DMS79 (cell line): ENCODE data around the gene FAM81A.
"Not testable (repeated sequence)": the region's sequence is repeated elsewhere in the genome, so short reads cannot be mapped to it uniquely, and the experiment has no call there.

Experiments used
- DNase-seq: peaks from one replicate; lab custom pipeline; 2025; lab: John Stamatoyannopoulos, UW

The FAM81A gene

DNA sequence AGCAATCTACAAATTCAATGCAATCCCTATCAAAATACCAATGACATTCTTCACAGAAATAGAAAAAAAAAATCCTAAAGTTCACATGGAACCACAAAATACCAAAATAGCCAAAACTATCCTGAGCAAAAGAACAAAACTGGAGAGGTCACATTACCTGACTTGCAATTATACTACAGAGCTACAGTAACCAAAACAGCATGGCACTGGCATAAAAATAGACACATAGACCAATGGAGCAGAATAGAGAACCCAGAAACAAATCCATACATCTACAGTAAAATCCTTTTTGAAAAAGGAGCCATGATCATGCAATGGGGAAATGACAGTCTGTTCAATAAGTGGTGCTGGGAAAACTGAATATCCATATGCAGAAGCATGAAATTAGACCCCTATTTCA, 51.5 kb downstream of the FAM81A start:
- DNase-seq, result not testable (repeated sequence)

GRCh38 chr15:59491062-59491461, 53.1 kb downstream of the FAM81A start:
- DNase-seq, result no peak

GRCh38 chr15:59492389-59493377, 54.7 kb downstream of the FAM81A start:
- DNase-seq, result no peak

DNA sequence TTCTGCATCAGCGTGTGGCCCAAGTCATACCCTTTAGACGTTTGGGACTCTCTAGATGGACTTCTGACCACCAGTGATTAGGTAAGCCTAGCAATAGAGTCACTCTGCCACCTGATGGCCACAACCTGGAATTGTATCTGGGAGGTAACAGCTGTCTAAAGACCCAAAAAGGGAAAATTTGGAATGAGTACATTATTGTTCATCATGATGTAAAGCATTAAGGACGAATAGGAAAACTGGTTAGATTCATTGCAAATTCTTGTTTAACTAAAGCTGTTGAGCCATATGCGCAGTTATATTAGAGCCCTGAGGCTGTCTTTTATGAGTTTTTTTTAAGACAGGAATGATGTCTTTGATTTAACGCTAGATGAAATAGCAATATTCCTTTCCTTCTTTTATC, 63.6 kb downstream of the FAM81A start:
- DNase-seq, result no peak

- no peak for DNase-seq
These were observed 77.2 kb downstream of the FAM81A start for GRCh38 chr15:59515190-59515589.

DNA sequence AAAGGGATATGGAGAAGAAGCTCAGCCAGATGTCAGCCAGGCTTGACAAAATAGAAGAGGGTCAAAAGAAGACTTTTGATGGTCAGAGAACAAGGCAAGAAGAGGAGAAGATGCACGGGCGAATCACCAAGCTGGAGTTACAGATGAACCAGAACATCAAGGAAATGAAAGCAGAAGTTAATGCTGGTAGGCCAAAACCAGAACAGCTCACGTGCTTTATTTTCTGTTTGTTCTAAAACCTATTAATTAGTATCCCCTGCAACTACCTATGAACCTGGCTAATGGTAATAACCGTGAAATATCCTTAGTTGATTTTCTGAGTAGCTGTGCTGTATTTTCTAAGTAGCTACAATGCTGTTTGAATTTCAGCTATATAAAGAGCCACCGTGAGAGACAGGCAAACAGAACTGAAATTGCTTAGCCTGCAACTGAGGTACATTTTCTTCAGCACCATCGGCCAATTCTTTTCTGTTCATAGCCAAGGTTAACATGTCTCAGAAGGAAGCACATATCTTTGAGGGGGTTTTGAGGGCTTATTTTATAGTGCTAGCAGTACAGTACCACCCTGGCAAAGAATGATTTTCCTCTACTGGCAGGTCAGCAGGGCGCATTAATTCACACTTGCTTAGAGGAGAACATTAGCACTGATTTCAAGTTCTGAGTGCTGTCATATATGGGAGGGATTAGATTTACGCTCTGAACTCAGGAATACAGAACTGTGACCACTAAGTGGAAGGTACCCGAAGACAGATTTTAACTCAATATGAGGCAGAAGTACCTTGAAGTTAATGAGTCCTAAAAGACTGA, 78.9 kb downstream of the FAM81A start:
- DNase-seq, result peak; percentile 82

DNA sequence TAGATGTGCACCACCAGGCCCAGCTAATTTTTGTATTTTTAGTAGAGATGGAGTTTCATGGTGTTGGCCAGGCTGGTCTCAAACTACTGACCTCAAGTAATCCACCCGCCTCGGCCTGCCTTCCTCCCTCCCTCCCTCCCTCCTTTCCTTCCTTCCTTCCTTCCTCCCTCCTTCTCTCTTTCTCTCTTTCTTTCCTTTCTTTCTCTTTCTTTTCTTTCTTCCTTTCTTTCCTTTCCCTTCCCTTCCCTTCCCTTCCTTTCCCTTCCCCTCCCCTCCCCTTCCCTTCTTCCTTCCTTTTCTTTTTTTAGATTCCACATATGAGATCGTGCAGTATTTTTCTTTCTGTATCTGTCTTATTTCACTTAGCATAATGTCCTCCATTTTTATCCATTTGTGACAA, 81.3 kb downstream of the FAM81A start:
- no peak for DNase-seq

DNA sequence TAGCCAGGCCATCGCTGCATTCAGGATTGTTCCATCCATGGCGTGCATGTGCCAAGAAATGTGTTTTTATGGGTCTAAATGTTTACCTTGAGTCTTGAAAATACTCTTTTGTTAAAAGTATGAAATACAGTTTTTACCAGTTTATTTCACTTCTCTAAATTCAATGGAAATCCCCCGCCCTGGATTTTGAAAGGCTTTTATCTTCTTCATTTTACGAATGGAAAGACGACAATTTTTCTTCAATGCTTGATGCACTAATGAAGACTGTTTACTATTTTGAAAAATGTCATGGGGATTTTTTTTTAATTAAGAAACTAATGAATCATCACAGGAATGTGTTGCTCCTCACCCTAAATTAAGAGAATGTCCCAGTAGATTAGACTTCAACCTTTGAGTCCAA, 83.5 kb downstream of the FAM81A start:
- no peak for DNase-seq

GRCh38 chr15:59522988-59523461, 85.0 kb downstream of the FAM81A start:
- DNase-seq, result peak; percentile 47

GRCh38 chr15:59523702-59524101, 85.7 kb downstream of the FAM81A start:
- DNase-seq, result no peak

GRCh38 chr15:59524331-59524731, 86.3 kb downstream of the FAM81A start:
- no peak for DNase-seq

- DNase-seq, result not testable (repeated sequence)
These were observed 88.5 kb downstream of the FAM81A start for GRCh38 chr15:59526466-59526865.

- DNase-seq, result no peak
These were observed 90.4 kb downstream of the FAM81A start for GRCh38 chr15:59528429-59528828.

- DNase-seq, result peak; percentile 58
These were observed 91.0 kb downstream of the FAM81A start for GRCh38 chr15:59528961-59529402.

GRCh38 chr15:59531066-59531675, 93.2 kb downstream of the FAM81A start:
- no peak for DNase-seq

DNA sequence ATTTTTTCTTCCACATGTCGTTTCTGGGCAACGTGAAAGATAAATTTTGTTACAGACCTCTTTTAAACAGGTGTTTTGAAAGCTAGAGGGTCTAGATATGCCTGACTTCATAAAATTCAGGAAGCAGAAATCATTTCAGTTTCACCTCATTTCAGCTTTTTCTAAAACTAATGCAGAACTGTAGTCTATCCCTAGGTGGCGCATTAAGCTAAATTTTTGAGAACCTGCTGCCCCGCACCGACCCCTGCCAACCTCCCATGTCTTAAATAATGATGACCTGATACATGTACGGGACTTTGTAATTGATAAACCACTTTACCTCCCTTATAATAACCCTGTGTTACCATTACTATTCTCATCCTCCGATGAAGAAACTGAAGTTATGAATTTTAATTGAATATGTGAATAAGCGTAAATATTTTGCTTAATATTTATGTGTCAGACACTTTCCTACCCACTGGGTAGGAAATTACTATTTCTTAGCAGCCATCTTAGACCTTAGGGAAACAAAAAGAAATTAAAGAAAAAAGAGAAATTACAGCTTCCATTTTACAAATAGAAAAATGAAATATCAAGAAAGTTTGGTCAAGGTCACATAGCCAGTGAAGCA, 94.9 kb downstream of the FAM81A start:
- no peak for DNase-seq

GRCh38 chr15:59536553-59536952, 98.6 kb downstream of the FAM81A start:
- no peak for DNase-seq

GRCh38 chr15:59537403-59537802, 99.4 kb downstream of the FAM81A start:
- no peak for DNase-seq

GRCh38 chr15:59538494-59538893, 100.5 kb downstream of the FAM81A start:
- no peak for DNase-seq

GRCh38 chr15:59539799-59540198, 101.8 kb downstream of the FAM81A start:
- DNase-seq, result no peak

DNA sequence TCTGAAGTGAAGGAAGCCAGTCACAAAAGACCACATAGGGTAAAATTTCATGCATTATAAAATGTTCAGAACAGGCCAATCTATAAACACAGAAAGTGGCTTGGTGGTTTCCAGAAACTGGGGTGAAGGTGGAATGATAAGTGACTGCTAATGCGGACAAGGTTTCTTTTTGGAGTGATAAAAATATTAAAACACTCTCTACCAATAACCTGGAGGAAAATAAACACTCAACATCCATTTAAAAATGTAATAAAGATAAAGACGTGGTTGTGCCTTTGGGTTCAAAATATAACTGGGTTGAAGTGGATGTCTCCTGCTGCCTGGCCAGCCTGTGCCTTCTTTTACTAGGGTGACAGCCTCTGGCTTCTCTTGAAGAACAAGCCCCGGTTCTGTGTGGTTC, 102.7 kb downstream of the FAM81A start:
- DNase-seq, result no peak

DNA sequence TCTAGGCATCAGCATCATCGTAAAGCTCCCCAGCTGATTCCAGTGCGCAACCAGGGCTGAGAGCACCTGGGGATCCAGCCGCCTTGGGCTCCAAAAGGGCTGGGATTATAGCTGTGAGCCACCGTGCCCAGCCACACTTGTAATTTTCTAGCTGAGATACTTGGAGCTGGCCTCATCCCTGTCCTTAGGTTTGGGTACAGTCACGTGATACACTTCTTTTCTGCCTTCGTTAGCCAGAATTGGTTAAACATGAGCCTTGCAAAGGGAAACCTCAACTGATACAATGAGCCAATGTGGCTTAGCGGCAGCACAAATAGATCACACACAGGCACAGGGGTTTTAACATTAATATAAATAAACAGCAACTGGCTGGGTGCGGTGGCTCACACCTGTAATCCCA, 103.8 kb downstream of the FAM81A start:
- no peak for DNase-seq
